AG09319 (cell line): Measurements from ENCODE around the gene STAP1.

Experiments used
- DNase-seq: peaks from one replicate; pipeline ENCODE4 v3.0.0-alpha.2; 2010; ENCODE audit warnings: low read depth; ENCODE audit errors: extremely low read depth
- TF ChIP-seq, protein P1 (sequence below): IDR thresholded peaks from 2 replicates; pipeline ENCODE4 v1.5.1; 2011; ENCODE audit warnings: low read depth, mild to moderate bottlenecking, inconsistent platforms, low read length, moderate library complexity

The STAP1 gene

DNA sequence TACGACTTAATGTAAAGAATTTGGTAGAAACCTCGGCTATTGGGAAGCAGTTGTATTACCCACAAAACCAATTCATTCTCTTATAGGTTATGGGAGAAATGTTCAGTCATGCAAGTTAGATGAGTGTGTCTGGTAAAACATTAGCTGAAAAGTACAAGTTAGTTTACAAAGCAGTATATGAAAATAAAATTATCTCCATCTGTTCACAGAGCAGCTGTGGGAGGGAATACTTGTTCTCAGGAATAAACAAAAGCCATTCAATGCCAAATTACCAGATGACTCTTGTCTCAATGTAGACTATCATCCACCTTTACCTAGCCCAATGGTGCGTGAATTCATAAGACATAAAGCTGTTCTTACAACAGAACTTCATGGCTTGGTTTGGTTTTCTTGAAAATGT is 28.6 kb downstream of the STAP1 start:
- no peak for DNase-seq
- TF ChIP-seq, protein P1, sequence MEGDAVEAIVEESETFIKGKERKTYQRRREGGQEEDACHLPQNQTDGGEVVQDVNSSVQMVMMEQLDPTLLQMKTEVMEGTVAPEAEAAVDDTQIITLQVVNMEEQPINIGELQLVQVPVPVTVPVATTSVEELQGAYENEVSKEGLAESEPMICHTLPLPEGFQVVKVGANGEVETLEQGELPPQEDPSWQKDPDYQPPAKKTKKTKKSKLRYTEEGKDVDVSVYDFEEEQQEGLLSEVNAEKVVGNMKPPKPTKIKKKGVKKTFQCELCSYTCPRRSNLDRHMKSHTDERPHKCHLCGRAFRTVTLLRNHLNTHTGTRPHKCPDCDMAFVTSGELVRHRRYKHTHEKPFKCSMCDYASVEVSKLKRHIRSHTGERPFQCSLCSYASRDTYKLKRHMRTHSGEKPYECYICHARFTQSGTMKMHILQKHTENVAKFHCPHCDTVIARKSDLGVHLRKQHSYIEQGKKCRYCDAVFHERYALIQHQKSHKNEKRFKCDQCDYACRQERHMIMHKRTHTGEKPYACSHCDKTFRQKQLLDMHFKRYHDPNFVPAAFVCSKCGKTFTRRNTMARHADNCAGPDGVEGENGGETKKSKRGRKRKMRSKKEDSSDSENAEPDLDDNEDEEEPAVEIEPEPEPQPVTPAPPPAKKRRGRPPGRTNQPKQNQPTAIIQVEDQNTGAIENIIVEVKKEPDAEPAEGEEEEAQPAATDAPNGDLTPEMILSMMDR, result no peak

- TF ChIP-seq, protein P1, result no peak
- DNase-seq, result no peak
Measured at GRCh38 chr4:67593741-67594175, 35.2 kb downstream of the STAP1 start.

DNA sequence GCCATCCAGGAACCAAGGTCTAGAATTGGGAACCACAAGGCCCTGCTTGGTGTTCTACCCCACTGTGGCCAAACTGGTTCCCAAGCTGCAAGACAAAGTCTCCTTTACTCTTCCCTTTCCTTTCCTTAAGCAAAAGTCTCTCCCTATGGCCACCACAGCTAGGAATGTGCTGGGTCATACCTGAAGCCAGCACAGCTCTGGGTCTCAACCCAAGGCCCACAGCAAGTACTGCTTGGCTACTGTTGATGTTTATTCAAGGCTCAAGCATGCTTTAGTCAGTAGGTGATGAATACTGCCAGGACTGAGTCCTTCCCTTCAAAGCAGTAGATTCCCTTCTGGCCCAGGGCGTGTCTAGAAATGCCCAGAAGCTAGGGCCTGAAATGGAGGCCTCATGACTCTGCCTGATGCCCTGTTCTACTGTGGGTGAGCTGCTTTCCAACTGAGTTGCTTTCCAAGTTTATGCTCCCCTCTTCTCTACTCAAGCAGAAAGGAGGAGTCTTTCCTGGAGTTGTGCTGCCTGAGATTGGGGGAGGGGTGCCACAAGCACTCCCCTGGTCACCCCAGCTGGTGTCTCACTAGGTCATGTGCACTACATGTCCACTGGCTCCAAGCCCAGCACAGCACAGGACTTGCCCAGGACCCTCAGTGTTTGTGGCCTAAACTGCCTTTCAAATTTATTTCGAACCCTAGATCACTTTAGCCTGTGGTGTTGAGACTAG is 44.9 kb downstream of the STAP1 start:
- TF ChIP-seq, protein P1, result no peak
- no peak for DNase-seq

DNA sequence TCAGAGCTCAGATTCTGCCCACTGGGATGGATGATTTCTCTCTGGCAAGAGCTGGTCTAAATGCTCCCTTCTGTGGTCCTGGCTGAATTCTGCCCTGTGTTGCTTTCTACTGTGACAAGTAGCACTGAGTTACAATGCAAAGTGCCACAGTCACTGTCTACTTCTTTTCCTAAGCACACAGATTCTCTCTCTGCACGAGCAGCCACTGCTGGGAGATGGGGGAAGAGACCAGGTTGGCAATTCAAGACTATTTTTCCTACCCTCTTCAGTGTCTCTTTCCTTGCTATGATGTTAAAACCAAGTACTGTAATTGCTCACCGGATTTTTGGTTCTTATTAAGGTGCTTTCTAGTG is 45.5 kb downstream of the STAP1 start:
- TF ChIP-seq, protein P1, result no peak
- DNase-seq, result no peak

- no peak for DNase-seq
- TF ChIP-seq, protein P1, result no peak
Measured at GRCh38 chr4:67604749-67605148, 46.2 kb downstream of the STAP1 start.

- TF ChIP-seq, protein P1, result no peak
- DNase-seq, result no peak
Measured at GRCh38 chr4:67608027-67608426, 49.5 kb downstream of the STAP1 start.

DNA sequence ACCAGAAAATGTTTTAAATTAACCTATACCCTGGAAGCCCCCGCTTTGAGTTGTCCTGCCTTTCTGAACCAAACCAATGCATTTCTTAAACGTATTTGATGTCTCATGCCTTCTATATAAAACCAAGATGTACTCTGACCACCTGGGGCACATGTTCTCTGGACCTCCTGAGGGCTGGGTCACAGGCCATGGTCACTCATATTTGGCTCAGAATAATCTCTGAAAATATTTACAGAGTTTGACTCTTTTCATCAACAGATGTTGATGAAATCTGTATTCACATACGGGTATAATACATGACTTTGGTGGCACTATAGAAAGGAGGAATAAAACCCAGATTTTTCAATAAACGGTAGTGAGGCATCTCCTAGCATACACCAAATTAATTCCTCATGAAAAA is 55.7 kb downstream of the STAP1 start:
- TF ChIP-seq, protein P1, result no peak
- DNase-seq, result no peak
